Choroid plexus epithelial cell (primary cell): ENCODE results near the gene COL5A2.

Experiments
- DNase-seq: peaks from one replicate; pipeline ENCODE4 v3.0.0-alpha.2; 2010; ENCODE audit warnings: low read depth
- H3K4me3 ChIP-seq: 2 replicates; pipeline ENCODE4 v1.5.1; 2011; ENCODE audit warnings: low read depth, mild to moderate bottlenecking, control low read depth, low read length, moderate library complexity
- CTCF ChIP-seq: conservative IDR thresholded peaks from 2 replicates; pipeline ENCODE4 v1.5.1; 2011; ENCODE audit warnings: low read depth, mild to moderate bottlenecking, control low read depth, inconsistent platforms, low read length, moderate library complexity

COL5A2 gene

GRCh38 chr2:188983427-188984064, 196.0 kb downstream of the COL5A2 start:
- TF ChIP-seq CTCF = peak; percentile 65
- DNase-seq = peak; percentile 79
- peak overlapping the region; percentile 2 for H3K4me3 ChIP-seq
